ENCODE results near the gene DNASE2B.

DNASE2B gene, protein sequence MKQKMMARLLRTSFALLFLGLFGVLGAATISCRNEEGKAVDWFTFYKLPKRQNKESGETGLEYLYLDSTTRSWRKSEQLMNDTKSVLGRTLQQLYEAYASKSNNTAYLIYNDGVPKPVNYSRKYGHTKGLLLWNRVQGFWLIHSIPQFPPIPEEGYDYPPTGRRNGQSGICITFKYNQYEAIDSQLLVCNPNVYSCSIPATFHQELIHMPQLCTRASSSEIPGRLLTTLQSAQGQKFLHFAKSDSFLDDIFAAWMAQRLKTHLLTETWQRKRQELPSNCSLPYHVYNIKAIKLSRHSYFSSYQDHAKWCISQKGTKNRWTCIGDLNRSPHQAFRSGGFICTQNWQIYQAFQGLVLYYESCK

GRCh38 chr1:84398175-84399155 lies at the start of gene DNASE2B:
Gene DNASE2B (plus strand): TSS chr1:84398484. CDS start chr1:84398565, 81 bp downstream.
- ChIA-PET CTCF (interaction anchor here (0.9 to 1.0 kb wide), 2 partner anchors 9 to 11 kb away, joined by 3 read pairs; no protein-coding TSS in a partner anchor), POLR2A (no interaction called here)
- no peak within 1 kb of the TSS for H3K4me3 ChIP-seq (ENCODE audit: low read depth, low read length)

DNA sequence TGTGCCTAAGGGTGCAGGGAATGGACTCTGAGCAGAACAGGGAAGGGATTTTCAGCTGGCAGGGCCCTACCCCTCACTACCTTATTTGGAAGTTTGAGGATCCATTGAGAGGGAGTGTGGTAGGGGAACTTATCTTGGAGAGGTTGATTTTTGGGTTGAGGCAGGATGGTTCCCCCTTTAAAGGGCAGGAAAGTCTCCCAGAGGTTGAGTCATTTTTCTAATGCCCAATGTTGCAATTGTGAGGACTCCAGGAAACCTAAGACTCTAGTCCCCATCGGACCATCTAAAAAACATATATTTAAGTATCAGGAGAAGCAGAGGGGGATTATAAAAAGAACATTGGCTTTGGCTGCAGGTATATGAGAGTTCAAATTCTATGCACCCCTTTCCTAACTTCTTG lies 49.5 kb upstream of the DNASE2B start:
- H3K4me3 ChIP-seq (ENCODE audit: low read depth, low read length), result no peak overlapping the region
- ChIA-PET CTCF (interaction anchor here (1.1 kb wide), 1 partner anchor 19 kb away, joined by 3 read pairs; no protein-coding TSS in a partner anchor), POLR2A (no interaction called here)
- DNase-seq (ENCODE audit: low read depth, low spot score), result no peak
- TF ChIP-seq CTCF (IDR thresholded peaks at IDR 0.05; ENCODE audit: insufficient read depth, low read length, missing control alignments), result no peak

More at GRCh38 chr1:84398175-84399155, at the start of gene DNASE2B:
- TF ChIP-seq CTCF (IDR thresholded peaks at IDR 0.05; ENCODE audit: insufficient read depth, low read length, missing control alignments), result no peak
- no peak for DNase-seq (ENCODE audit: low read depth, low spot score)

- DNase-seq (ENCODE audit: low read depth, low spot score), result no peak
- TF ChIP-seq CTCF (IDR thresholded peaks at IDR 0.05; ENCODE audit: insufficient read depth, low read length, missing control alignments), result no peak
- POLR2A ChIA-PET, result no interaction called here
- H3K4me3 ChIP-seq (ENCODE audit: low read depth, low read length), result no peak overlapping the region
- CTCF ChIA-PET, result no interaction called here
Measured at GRCh38 chr1:84350104-84350503, 48.2 kb upstream of the DNASE2B start.

DNA sequence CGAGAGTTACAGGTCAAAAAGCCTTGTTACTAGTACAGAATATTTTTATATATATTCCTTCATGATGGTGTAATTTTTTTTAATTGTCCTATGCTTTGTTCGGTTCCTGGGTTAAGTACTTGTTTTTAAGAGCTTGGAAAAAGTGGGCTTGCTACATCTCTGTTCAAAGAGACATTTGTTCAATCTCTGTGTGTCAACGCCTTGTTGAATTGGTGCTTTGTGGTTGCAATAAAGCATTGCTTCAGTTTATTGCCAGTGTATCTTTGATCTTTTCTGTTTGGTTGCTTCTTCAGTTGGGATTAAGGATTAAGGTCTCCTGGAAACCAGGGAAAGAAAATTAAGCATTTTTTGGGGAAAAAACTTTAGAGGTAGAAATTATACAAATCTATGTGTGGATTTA lies 47.7 kb upstream of the DNASE2B start:
- CTCF ChIA-PET, result no interaction called here
- no peak for DNase-seq (ENCODE audit: low read depth, low spot score)
- POLR2A ChIA-PET, result no interaction called here
- H3K4me3 ChIP-seq (ENCODE audit: low read depth, low read length), result no peak overlapping the region
- TF ChIP-seq CTCF (IDR thresholded peaks at IDR 0.05; ENCODE audit: insufficient read depth, low read length, missing control alignments), result no peak

- CTCF ChIA-PET, result no interaction called here
- POLR2A ChIA-PET, result no interaction called here
- DNase-seq (ENCODE audit: low read depth, low spot score), result no peak
- H3K4me3 ChIP-seq (ENCODE audit: low read depth, low read length), result no peak overlapping the region
- TF ChIP-seq CTCF (IDR thresholded peaks at IDR 0.05; ENCODE audit: insufficient read depth, low read length, missing control alignments), result no peak
Measured at GRCh38 chr1:84352298-84353106, 45.8 kb upstream of the DNASE2B start.

Measured in AG04449 (cell line).